OCI-LY3 (cell line): ENCODE results near the gene KIF18B.

Experiments used
- EZH2phosphoT487 ChIP-seq: fragments of 200-600 bp; shearing (Covaris generic); IDR thresholded peaks from 2 replicates; pipeline ENCODE4 v1.6.1; 2018; ENCODE audit warnings: antibody characterized with exemption, mixed run types, low read depth
- TF ChIP-seq, protein P1 (sequence below): fragments of 200-600, 300-600 bp; sonication (generic); IDR thresholded peaks from 2 replicates; pipeline ENCODE4 v1.5.1; 2014; ENCODE audit warnings: antibody characterized with exemption, low read length, low read depth

DNA sequence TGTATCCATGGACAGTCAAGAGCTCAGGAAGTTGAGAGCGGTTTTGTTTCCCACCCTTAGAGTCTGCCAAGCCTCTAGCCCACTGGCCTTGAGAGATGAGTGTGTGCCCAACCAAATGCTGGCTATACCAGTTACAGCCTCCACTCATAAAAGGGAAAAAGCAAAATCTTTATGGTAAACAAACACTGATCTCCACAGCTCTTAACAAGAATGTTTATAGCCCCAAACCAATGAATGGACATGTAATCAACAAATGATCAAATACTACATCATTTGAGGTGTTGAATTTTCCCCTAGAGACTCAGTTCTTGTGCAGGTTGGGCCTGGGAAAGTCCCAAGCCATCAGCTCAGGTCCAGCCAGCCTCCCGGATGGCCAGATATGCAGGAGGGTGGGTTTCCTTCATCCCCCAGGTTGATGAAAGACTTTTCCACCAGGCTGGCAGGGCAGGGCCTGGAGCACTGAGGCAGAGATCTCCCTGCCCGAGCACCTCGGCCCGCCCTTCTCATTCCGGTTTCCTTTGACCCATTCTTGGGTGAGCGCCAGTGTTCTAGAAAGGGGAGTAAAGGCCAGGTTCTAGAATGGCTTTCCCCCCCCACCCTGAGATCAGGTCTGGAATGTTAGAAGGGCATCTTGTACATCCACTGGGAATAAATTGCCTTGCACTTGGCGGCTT, 44.4 kb downstream of the KIF18B start:
- TF ChIP-seq, protein P1, sequence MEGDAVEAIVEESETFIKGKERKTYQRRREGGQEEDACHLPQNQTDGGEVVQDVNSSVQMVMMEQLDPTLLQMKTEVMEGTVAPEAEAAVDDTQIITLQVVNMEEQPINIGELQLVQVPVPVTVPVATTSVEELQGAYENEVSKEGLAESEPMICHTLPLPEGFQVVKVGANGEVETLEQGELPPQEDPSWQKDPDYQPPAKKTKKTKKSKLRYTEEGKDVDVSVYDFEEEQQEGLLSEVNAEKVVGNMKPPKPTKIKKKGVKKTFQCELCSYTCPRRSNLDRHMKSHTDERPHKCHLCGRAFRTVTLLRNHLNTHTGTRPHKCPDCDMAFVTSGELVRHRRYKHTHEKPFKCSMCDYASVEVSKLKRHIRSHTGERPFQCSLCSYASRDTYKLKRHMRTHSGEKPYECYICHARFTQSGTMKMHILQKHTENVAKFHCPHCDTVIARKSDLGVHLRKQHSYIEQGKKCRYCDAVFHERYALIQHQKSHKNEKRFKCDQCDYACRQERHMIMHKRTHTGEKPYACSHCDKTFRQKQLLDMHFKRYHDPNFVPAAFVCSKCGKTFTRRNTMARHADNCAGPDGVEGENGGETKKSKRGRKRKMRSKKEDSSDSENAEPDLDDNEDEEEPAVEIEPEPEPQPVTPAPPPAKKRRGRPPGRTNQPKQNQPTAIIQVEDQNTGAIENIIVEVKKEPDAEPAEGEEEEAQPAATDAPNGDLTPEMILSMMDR = no peak
- TF ChIP-seq EZH2phosphoT487 = no peak
